Breast epithelium (tissue), 3 donors: ENCODE measurements around the gene SYNGR1.

ENCODE experiments used
- CTCF ChIP-seq, 3 donors: fragments of 450-650 bp; IDR thresholded peaks; one replicate each; pipeline ENCODE4 v1.5.1; 2016 to 2017; ENCODE audit warnings: antibody characterized with exemption in 3 of 3, mild to moderate bottlenecking in 3 of 3, moderate library complexity in 3 of 3
- POLR2A ChIP-seq: fragments of 450-650 bp; IDR thresholded peaks from one replicate; pipeline ENCODE4 v1.6.1; 2016; ENCODE audit warnings: antibody characterized with exemption, mild to moderate bottlenecking, moderate library complexity
- POLR2AphosphoS5 ChIP-seq, 3 donors: sonication (generic); formaldehyde crosslinking; IDR thresholded peaks; one replicate each; pipeline ENCODE4 v1.6.1; 2017; ENCODE audit warnings: antibody characterized with exemption in 3 of 3

GRCh38 chr22:39388261-39389011 lies 38.6 kb downstream of the SYNGR1 start:
- no peak for TF ChIP-seq CTCF (IDR thresholded peaks at IDR 0.05)
- TF ChIP-seq POLR2A = no peak
- TF ChIP-seq POLR2AphosphoS5 (IDR thresholded peaks at IDR 0.05) = no peak
